HepG2 (cell line): Measurements from ENCODE around the gene NHLRC3. TPM values are rescaled to one million over a fixed set of nuclear protein-coding genes. Genes with fewer than 3 reads are reported as not detected.

Experiments
- ERF ChIP-seq: IDR thresholded peaks from 2 replicates; pipeline ENCODE4 v1.6.1; 2018; ENCODE audit warnings: missing biosample characterization, missing genetic modification reagents
- HMG20A ChIP-seq: IDR thresholded peaks from 2 replicates; pipeline ENCODE4 v1.6.1; 2016; ENCODE audit warnings: borderline replicate concordance
- MBD4 ChIP-seq: IDR thresholded peaks from 2 replicates; pipeline ENCODE4 v1.6.1; 2012; ENCODE audit warnings: low read length, inconsistent platforms, borderline replicate concordance
- NFIB ChIP-seq: sonication (generic); formaldehyde crosslinking; IDR thresholded peaks from 2 replicates; pipeline ENCODE4 v1.9.0; 2021; ENCODE audit warnings: missing genetic modification reagents, mild to moderate bottlenecking, borderline replicate concordance
- SNAPC2 ChIP-seq: sonication (generic); formaldehyde crosslinking; IDR thresholded peaks from 2 replicates; pipeline ENCODE4 v1.8.1; 2022; ENCODE audit warnings: mild to moderate bottlenecking, missing genetic modification reagents
- SP2 ChIP-seq: sonication (generic); formaldehyde crosslinking; IDR thresholded peaks from 2 replicates; pipeline ENCODE4 v1.5.1; 2020; ENCODE audit warnings: mild to moderate bottlenecking, missing genetic modification reagents
- SRSF1 ChIP-seq: fragments of 200-400 bp; formaldehyde crosslinking; optimal IDR thresholded peaks from 2 replicates; pipeline ENCODE3; 2017; ENCODE audit warnings: mild to moderate bottlenecking, low read depth, low read length, moderate library complexity
- ZNF570 ChIP-seq: sonication (generic); formaldehyde crosslinking; IDR thresholded peaks from 2 replicates; pipeline ENCODE4 v1.4.0; 2020; ENCODE audit warnings: mild to moderate bottlenecking, missing genetic modification reagents, borderline replicate concordance
- ZNF614 ChIP-seq: IDR thresholded peaks from 2 replicates; pipeline ENCODE4 v1.6.1; 2018; ENCODE audit warnings: missing biosample characterization, missing genetic modification reagents, inconsistent platforms, borderline replicate concordance
- ZNF619 ChIP-seq: sonication (generic); formaldehyde crosslinking; IDR thresholded peaks from 2 replicates; pipeline ENCODE4 v1.4.0; 2020; ENCODE audit warnings: mild to moderate bottlenecking, missing genetic modification reagents
- ZNF891 ChIP-seq: sonication (generic); formaldehyde crosslinking; IDR thresholded peaks from 2 replicates; pipeline ENCODE4 v1.5.0; 2020; ENCODE audit warnings: mild to moderate bottlenecking, missing genetic modification reagents
- polyA plus RNA-seq, 8 experiments: library from polyadenylated mRNA; depleted of rRNA in 3 of 8; stranded (reverse) in 7 of 8; unstranded in 1 of 8; fragments of >200 nt; fragmentation: Illumina TruSeq in 4 of 8; extraction: Trizol in 4 of 8; gene quantifications; 2 replicates each; pipeline versions ENCODE4 v1.2.1 to v1.2.3, GENCODE V29; 2011 to 2016; ENCODE audit warnings: low read depth in 4 of 8, missing spikeins in 1 of 8, mixed read lengths in 1 of 8; ENCODE audit not compliant: insufficient read depth in 1 of 8
- total RNA-seq, 5 experiments: library from RNA; depleted of rRNA; stranded (reverse); fragments of >200 nt; fragmentation: Illumina TruSeq; extraction: Trizol; gene quantifications; 2 replicates each; pipeline ENCODE4 v1.2.3, GENCODE V29; 2016; ENCODE audit warnings: low read depth in 1 of 5
- TF ChIP-seq, protein P1 (sequence below): sonication (generic); formaldehyde crosslinking; IDR thresholded peaks from 2 replicates; pipeline ENCODE4 v1.4.0; 2020; ENCODE audit warnings: low read depth, missing genetic modification reagents
- TF ChIP-seq, protein P2 (sequence below): sonication (generic); IDR thresholded peaks from 2 replicates; pipeline ENCODE4 v1.6.1; 2016; ENCODE audit warnings: low read depth, borderline replicate concordance
- TF ChIP-seq, protein P3 (sequence below): IDR thresholded peaks from 2 replicates; pipeline ENCODE4 v1.6.1; 2016; ENCODE audit warnings: low read depth, control low read depth
- TF ChIP-seq, protein P4 (sequence below): sonication (generic); formaldehyde crosslinking; IDR thresholded peaks from 2 replicates; pipeline ENCODE4 v1.8.0; 2022; ENCODE audit warnings: missing genetic modification reagents, low read depth, mild to moderate bottlenecking, borderline replicate concordance
- TF ChIP-seq, protein P5 (sequence below): sonication (generic); formaldehyde crosslinking; IDR thresholded peaks from 2 replicates; pipeline ENCODE4 v1.4.0; 2020; ENCODE audit warnings: missing genetic modification reagents
- TF ChIP-seq, protein P6 (sequence below): sonication (generic); formaldehyde crosslinking; IDR thresholded peaks from 2 replicates; pipeline ENCODE4 v1.4.0; 2020; ENCODE audit warnings: mild to moderate bottlenecking, missing genetic modification reagents

The NHLRC3 gene
- total and polyA plus RNA-seq, 2 of the 13 experiments (the other 11 are each of a cell fraction or from before 2014, with no cell fraction given): 19.9 to 29.8 TPM

DNA sequence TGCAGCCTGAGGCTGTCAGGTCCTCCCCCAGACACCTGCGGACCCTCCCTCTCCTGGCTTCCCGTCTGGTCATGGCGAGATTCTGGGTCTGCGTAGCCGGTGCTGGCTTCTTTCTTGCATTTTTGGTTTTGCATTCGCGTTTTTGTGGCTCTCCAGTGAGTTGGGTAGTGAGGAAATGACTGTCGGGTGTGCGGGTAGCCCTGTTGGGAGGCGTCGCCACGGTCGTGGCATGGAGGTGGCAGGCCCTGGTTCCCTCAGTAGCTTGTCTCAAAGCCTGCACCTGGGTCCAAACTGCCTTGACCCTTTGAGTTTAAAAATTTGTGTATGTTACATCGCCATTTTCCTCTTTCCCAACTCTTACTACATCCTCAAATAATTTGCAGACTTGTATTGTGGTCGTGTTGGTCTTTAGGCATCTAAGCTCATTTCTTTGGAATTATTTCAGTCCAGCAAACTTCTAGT, 344 bp downstream of the NHLRC3 start (continued):
- TF ChIP-seq, protein P1, sequence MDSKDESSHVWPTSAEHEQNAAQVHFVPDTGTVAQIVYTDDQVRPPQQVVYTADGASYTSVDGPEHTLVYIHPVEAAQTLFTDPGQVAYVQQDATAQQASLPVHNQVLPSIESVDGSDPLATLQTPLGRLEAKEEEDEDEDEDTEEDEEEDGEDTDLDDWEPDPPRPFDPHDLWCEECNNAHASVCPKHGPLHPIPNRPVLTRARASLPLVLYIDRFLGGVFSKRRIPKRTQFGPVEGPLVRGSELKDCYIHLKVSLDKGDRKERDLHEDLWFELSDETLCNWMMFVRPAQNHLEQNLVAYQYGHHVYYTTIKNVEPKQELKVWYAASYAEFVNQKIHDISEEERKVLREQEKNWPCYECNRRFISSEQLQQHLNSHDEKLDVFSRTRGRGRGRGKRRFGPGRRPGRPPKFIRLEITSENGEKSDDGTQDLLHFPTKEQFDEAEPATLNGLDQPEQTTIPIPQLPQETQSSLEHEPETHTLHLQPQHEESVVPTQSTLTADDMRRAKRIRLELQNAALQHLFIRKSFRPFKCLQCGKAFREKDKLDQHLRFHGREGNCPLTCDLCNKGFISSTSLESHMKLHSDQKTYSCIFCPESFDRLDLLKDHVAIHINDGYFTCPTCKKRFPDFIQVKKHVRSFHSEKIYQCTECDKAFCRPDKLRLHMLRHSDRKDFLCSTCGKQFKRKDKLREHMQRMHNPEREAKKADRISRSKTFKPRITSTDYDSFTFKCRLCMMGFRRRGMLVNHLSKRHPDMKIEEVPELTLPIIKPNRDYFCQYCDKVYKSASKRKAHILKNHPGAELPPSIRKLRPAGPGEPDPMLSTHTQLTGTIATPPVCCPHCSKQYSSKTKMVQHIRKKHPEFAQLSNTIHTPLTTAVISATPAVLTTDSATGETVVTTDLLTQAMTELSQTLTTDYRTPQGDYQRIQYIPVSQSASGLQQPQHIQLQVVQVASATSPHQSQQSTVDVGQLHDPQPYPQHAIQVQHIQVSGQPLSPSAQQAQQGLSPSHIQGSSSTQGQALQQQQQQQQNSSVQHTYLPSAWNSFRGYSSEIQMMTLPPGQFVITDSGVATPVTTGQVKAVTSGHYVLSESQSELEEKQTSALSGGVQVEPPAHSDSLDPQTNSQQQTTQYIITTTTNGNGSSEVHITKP: no peak
- TF ChIP-seq HMG20A (CRISPR knock-in tag): no peak
- TF ChIP-seq, protein P2, sequence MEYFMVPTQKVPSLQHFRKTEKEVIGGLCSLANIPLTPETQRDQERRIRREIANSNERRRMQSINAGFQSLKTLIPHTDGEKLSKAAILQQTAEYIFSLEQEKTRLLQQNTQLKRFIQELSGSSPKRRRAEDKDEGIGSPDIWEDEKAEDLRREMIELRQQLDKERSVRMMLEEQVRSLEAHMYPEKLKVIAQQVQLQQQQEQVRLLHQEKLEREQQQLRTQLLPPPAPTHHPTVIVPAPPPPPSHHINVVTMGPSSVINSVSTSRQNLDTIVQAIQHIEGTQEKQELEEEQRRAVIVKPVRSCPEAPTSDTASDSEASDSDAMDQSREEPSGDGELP: no peak
- no peak for TF ChIP-seq SNAPC2 (CRISPR knock-in tag)
- no peak for TF ChIP-seq ZNF619 (CRISPR knock-in tag)
- TF ChIP-seq, protein P3, sequence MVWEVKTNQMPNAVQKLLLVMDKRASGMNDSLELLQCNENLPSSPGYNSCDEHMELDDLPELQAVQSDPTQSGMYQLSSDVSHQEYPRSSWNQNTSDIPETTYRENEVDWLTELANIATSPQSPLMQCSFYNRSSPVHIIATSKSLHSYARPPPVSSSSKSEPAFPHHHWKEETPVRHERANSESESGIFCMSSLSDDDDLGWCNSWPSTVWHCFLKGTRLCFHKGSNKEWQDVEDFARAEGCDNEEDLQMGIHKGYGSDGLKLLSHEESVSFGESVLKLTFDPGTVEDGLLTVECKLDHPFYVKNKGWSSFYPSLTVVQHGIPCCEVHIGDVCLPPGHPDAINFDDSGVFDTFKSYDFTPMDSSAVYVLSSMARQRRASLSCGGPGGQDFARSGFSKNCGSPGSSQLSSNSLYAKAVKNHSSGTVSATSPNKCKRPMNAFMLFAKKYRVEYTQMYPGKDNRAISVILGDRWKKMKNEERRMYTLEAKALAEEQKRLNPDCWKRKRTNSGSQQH (CRISPR knock-in tag): no peak
- TF ChIP-seq ZNF891 (CRISPR knock-in tag): 0 out of 2 replicates have a peak, but pooled peaks have one; percentile 53
- no peak for TF ChIP-seq ERF
- TF ChIP-seq, protein P4, sequence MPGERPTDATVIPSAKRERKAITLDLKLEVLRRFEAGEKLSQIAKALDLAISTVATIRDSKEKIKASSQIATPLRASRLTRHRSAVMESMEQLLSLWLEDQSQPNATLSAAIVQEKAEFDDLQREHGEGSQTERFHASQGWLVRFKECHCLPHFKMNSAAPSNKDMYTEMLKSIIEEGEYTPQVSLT (CRISPR knock-in tag): no peak
- no peak for TF ChIP-seq MBD4
- no peak for TF ChIP-seq NFIB (CRISPR knock-in tag)
- TF ChIP-seq SRSF1: no peak
- TF ChIP-seq, protein P5, sequence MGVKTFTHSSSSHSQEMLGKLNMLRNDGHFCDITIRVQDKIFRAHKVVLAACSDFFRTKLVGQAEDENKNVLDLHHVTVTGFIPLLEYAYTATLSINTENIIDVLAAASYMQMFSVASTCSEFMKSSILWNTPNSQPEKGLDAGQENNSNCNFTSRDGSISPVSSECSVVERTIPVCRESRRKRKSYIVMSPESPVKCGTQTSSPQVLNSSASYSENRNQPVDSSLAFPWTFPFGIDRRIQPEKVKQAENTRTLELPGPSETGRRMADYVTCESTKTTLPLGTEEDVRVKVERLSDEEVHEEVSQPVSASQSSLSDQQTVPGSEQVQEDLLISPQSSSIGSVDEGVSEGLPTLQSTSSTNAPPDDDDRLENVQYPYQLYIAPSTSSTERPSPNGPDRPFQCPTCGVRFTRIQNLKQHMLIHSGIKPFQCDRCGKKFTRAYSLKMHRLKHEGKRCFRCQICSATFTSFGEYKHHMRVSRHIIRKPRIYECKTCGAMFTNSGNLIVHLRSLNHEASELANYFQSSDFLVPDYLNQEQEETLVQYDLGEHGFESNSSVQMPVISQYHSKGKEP (CRISPR knock-in tag): no peak
- TF ChIP-seq SP2 (CRISPR knock-in tag): no peak
- no peak for TF ChIP-seq ZNF614 (CRISPR knock-in tag)
- TF ChIP-seq, protein P6, sequence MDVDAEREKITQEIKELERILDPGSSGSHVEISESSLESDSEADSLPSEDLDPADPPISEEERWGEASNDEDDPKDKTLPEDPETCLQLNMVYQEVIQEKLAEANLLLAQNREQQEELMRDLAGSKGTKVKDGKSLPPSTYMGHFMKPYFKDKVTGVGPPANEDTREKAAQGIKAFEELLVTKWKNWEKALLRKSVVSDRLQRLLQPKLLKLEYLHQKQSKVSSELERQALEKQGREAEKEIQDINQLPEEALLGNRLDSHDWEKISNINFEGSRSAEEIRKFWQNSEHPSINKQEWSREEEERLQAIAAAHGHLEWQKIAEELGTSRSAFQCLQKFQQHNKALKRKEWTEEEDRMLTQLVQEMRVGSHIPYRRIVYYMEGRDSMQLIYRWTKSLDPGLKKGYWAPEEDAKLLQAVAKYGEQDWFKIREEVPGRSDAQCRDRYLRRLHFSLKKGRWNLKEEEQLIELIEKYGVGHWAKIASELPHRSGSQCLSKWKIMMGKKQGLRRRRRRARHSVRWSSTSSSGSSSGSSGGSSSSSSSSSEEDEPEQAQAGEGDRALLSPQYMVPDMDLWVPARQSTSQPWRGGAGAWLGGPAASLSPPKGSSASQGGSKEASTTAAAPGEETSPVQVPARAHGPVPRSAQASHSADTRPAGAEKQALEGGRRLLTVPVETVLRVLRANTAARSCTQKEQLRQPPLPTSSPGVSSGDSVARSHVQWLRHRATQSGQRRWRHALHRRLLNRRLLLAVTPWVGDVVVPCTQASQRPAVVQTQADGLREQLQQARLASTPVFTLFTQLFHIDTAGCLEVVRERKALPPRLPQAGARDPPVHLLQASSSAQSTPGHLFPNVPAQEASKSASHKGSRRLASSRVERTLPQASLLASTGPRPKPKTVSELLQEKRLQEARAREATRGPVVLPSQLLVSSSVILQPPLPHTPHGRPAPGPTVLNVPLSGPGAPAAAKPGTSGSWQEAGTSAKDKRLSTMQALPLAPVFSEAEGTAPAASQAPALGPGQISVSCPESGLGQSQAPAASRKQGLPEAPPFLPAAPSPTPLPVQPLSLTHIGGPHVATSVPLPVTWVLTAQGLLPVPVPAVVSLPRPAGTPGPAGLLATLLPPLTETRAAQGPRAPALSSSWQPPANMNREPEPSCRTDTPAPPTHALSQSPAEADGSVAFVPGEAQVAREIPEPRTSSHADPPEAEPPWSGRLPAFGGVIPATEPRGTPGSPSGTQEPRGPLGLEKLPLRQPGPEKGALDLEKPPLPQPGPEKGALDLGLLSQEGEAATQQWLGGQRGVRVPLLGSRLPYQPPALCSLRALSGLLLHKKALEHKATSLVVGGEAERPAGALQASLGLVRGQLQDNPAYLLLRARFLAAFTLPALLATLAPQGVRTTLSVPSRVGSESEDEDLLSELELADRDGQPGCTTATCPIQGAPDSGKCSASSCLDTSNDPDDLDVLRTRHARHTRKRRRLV: no peak
- TF ChIP-seq ZNF570 (CRISPR knock-in tag): 0 out of 2 replicates have a peak, but pooled peaks have one; percentile 5
